OCI-LY3 (cell line): ENCODE measurements around the gene SDK2.

Experiments
- H2AFZ ChIP-seq: fragments of 200-600, 300-600 bp; shearing (Covaris generic); 2 replicates; pipeline ENCODE4 v1.6.0; 2014; ENCODE audit warnings: antibody characterized with exemption, low read depth, low read length
- H3K27ac ChIP-seq: fragments of 200-600, 300-600 bp; sonication (generic); 2 replicates; pipeline ENCODE4 v1.5.1; 2014; ENCODE audit warnings: mild to moderate bottlenecking, low read length, moderate library complexity, mixed read lengths
- H3K27me3 ChIP-seq: fragments of 200-600, 300-600 bp; sonication (generic); 2 replicates; pipeline ENCODE4 v1.6.1; 2014; ENCODE audit warnings: low read depth, low read length, mixed read lengths
- H3K36me3 ChIP-seq: fragments of 200-600, 300-600 bp; sonication (generic); replicated peaks from 2 replicates; pipeline ENCODE3; 2014; ENCODE audit warnings: low read depth, low read length, mixed read lengths
- H3K4me1 ChIP-seq: fragments of 300-600, 200-600 bp; sonication (generic); 2 replicates; pipeline ENCODE4 v1.6.1; 2014; ENCODE audit warnings: low read length, mixed read lengths
- H3K4me2 ChIP-seq: fragments of 200-600, 300-600 bp; sonication (generic); 2 replicates; pipeline ENCODE4 v1.6.1; 2014; ENCODE audit warnings: low read length, mixed read lengths
- H3K4me3 ChIP-seq: fragments of 300-600, 200-600 bp; sonication (generic); 2 replicates; pipeline ENCODE4 v1.5.1; 2014; ENCODE audit warnings: antibody characterized with exemption, mild to moderate bottlenecking, low read length, moderate library complexity
- H3K79me2 ChIP-seq: fragments of 300-600, 200-600 bp; shearing (Covaris generic); 2 replicates; pipeline ENCODE4 v1.6.1; 2014; ENCODE audit warnings: mild to moderate bottlenecking, low read length, mixed read lengths
- H3K9ac ChIP-seq: fragments of 300-600, 200-600 bp; shearing (Covaris generic); 2 replicates; pipeline ENCODE4 v1.6.0; 2014; ENCODE audit warnings: mild to moderate bottlenecking, low read length, moderate library complexity
- H3K9me3 ChIP-seq: fragments of 200-600, 300-600 bp; shearing (Covaris generic); 2 replicates; pipeline ENCODE4 v1.6.1; 2014; ENCODE audit warnings: low read length, mixed read lengths; ENCODE audit not compliant: insufficient read depth
- H4K20me1 ChIP-seq: fragments of 200-600, 300-600 bp; sonication (generic); 2 replicates; pipeline ENCODE4 v1.6.1; 2016; ENCODE audit warnings: low read length, mixed read lengths; ENCODE audit not compliant: insufficient read depth
- EZH2phosphoT487 ChIP-seq: fragments of 200-600 bp; shearing (Covaris generic); IDR thresholded peaks from 2 replicates; pipeline ENCODE4 v1.6.1; 2018; ENCODE audit warnings: antibody characterized with exemption, mixed run types, low read depth
- TF ChIP-seq, protein P1 (sequence below): fragments of 200-600, 300-600 bp; sonication (generic); IDR thresholded peaks from 2 replicates; pipeline ENCODE4 v1.5.1; 2014; ENCODE audit warnings: antibody characterized with exemption, low read length, low read depth

SDK2 gene

DNA sequence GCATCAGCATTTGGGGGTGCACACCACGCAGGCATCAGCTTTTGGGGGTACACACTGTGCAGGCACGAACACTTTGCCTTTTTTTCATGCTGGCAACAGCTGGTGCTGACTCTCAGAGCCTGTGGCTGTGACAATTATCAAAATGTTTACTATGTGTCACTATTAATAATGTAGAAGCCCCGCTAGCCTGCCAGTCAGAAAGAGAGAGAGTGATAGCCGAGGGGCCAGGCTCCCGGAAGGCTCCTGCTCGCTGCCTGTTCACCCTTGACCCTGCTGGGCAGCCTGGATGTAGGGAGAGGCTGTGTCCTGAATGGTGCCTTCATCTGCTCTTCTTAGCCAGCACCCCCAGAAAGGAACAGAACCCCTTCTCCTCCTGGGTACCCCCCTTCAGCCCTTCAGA lies 61.9 kb downstream of the SDK2 start:
- Histone ChIP-seq H2AFZ (no peak overlapping the region), H3K27me3 (peaks cover 10% of the 10 kb centered on the region)

DNA sequence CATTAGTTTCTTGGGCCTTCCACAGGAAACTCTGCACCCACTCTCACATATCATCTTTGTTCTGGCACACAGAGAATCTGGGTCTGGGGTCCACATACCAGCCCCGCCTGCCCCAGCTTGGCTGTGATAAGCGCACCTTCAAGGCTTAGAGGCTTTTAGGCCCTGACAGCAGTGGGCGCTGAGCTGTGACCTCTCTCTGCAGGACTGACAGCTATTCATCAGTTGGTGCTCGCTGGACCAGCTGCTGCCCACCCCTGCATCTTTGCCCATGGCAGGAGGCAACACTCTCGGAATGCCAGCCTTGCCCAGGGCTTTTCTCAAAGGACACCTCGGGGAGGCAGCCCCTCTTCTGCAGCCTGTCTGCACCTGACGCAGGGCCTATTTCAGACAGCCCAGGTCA lies 62.9 kb downstream of the SDK2 start:
- no peak overlapping the region for H3K27ac ChIP-seq
- H4K20me1 ChIP-seq, result no peaks in the 10 kb centered on the region
- no peak overlapping the region for H2AFZ ChIP-seq
- H3K36me3 ChIP-seq, result no peaks in the 10 kb centered on the region
- H3K79me2 ChIP-seq, result no peaks in the 10 kb centered on the region
- H3K4me3 ChIP-seq, result no peak overlapping the region
- no peaks in the 10 kb centered on the region for H3K9me3 ChIP-seq
- H3K27me3 ChIP-seq, result peaks cover 20% of the 10 kb centered on the region
- TF ChIP-seq EZH2phosphoT487, result no peak
- no peak overlapping the region for H3K4me2 ChIP-seq
- no peaks in the 10 kb centered on the region for H3K4me1 ChIP-seq
- no peak overlapping the region for H3K9ac ChIP-seq

More for the DNA sequence above, 61.9 kb downstream of the SDK2 start:
- H3K9me3 ChIP-seq, result no peaks in the 10 kb centered on the region
- TF ChIP-seq EZH2phosphoT487, result no peak
- TF ChIP-seq, protein P1, sequence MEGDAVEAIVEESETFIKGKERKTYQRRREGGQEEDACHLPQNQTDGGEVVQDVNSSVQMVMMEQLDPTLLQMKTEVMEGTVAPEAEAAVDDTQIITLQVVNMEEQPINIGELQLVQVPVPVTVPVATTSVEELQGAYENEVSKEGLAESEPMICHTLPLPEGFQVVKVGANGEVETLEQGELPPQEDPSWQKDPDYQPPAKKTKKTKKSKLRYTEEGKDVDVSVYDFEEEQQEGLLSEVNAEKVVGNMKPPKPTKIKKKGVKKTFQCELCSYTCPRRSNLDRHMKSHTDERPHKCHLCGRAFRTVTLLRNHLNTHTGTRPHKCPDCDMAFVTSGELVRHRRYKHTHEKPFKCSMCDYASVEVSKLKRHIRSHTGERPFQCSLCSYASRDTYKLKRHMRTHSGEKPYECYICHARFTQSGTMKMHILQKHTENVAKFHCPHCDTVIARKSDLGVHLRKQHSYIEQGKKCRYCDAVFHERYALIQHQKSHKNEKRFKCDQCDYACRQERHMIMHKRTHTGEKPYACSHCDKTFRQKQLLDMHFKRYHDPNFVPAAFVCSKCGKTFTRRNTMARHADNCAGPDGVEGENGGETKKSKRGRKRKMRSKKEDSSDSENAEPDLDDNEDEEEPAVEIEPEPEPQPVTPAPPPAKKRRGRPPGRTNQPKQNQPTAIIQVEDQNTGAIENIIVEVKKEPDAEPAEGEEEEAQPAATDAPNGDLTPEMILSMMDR, result no peak
- no peaks in the 10 kb centered on the region for H3K79me2 ChIP-seq
- H3K27ac ChIP-seq, result no peak overlapping the region
- H3K4me1 ChIP-seq, result no peaks in the 10 kb centered on the region
- H3K9ac ChIP-seq, result no peak overlapping the region
- H3K36me3 ChIP-seq, result no peaks in the 10 kb centered on the region
- H3K4me3 ChIP-seq, result no peak overlapping the region
- no peaks in the 10 kb centered on the region for H4K20me1 ChIP-seq
- no peak overlapping the region for H3K4me2 ChIP-seq

DNA sequence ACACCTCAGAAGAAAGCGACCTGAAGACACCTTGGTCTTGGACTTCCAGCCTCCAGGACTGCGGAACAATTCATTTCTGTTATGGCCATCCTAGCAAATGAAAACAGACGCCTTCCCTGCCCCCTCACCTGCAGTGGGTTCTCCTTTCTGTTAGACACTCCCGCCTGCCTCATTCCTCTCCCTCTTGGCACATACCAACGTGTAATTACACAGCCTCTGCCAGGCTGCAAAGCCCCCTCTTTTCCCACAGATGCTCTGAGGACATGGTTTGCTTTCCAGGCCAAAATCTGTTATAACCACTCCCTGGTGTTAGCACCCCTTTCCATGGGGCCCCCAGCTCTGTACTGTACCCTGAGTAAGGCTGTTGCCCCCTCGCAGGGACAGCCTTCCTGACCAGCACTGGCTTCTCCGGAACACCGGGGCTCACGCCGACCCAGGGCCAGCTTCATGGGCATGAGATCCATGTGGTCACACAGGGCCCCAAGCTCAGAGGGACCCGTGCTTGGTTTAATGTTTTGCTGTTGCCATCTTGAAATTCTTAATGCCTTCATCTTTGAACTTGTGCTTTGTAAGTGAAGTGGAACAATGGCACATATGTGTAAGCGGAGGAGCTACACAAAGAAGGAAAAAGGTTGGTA lies 64.1 kb downstream of the SDK2 start:
- no peak overlapping the region for H3K9ac ChIP-seq
- no peaks in the 10 kb centered on the region for H4K20me1 ChIP-seq
- no peak overlapping the region for H3K27ac ChIP-seq
- no peaks in the 10 kb centered on the region for H3K9me3 ChIP-seq
- peaks cover 30% of the 10 kb centered on the region for H3K27me3 ChIP-seq
- H3K4me2 ChIP-seq, result no peak overlapping the region
- no peaks in the 10 kb centered on the region for H3K79me2 ChIP-seq
- no peak overlapping the region for H3K4me3 ChIP-seq
- H3K4me1 ChIP-seq, result no peaks in the 10 kb centered on the region
- no peak for TF ChIP-seq EZH2phosphoT487
- TF ChIP-seq, protein P1, result no peak
- no peaks in the 10 kb centered on the region for H3K36me3 ChIP-seq
- no peak overlapping the region for H2AFZ ChIP-seq

DNA sequence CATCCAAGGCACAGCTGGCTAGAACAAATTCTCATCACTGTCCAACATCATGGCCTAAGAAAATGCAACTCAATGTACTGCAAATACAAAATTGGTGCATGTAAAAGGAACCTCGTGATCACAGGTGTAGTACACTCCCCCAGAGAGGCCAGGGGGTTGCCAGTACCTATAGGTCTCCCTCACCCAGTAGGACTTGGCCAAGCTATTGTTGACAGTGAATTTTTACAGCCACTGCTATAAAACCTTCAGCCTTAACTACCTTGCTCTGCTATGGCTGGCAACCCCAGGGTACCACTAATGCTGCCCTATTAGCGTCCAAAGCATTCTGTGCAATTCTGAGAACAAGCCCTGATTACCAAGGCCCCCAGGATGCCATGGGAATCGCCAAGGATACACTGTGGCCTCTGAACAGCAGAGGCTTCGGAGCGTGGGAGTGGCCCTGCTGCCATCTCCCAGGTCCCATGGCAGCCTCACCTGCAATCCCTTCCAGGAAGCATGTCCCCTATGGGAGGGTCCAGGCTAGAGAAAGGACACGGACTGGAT lies 67.6 kb downstream of the SDK2 start:
- Histone ChIP-seq H4K20me1 (no peaks in the 10 kb centered on the region), H3K4me2 (no peak overlapping the region), H3K9ac (no peak overlapping the region), H2AFZ (no peak overlapping the region), H3K36me3 (no peaks in the 10 kb centered on the region), H3K27ac (no peak overlapping the region), H3K27me3 (peaks cover 39% of the 10 kb centered on the region), H3K9me3 (no peaks in the 10 kb centered on the region), H3K79me2 (no peaks in the 10 kb centered on the region), H3K4me3 (no peak overlapping the region), H3K4me1 (no peaks in the 10 kb centered on the region)
- TF ChIP-seq EZH2phosphoT487, result no peak
- TF ChIP-seq, protein P1, result no peak
